ENCODE results near the gene CT45A7.
"Not testable (repeated sequence)": the region's sequence is repeated elsewhere in the genome, so short reads cannot be mapped to it uniquely, and the experiment has no call there.

Gene CT45A7, protein sequence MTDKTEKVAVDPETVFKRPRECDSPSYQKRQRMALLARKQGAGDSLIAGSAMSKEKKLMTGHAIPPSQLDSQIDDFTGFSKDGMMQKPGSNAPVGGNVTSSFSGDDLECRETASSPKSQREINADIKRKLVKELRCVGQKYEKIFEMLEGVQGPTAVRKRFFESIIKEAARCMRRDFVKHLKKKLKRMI

DNA sequence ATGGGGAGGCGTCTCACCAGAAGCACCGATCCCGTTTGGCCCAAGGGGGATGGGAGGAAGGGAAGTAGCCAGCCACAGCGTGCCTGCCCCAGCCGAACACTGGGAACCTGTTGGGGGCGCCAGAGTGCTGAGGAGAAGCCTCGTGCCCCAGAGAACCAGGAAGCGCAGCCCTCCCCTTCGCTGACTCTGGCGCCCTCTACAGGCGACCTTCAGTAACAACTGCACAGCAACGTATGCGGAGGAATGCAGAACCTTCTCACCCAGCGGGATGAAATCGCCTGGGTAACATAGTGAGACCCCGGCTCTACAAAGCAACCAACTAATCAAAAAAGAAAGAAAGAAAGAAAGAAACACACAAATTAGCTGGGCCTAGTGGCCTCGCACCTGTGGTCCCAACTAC, at the start of gene CT45A7:
TSS of gene CT45A7 (minus strand) at position 101 of the 400 bp plus-strand sequence. CDS start 3,747 bp downstream, outside the sequence.
- DNase-seq (ENCODE audit: extremely low read depth in 1 of 2, low read depth in 1 of 2), result not testable (repeated sequence)

DNA sequence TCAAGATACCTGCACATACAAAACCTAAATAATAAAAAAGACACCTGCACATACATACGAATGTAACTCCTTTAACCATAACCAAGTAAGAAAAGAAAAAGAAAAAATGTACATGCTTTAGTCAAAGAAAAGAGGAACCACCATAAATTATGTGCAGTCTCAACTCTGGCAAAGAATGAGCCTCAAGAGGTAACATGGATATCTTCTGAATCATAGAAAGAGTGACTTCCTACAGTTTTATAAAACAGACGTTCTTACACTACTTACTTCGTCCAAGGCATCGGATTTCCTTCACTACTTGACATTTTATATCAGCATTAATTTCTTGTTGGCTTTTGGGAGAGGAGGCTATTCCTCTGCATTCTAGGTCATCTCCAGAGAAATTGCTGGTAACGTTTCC, 45.7 kb upstream of the CT45A7 start:
- not testable (repeated sequence) for DNase-seq (ENCODE audit: extremely low read depth in 1 of 2, low read depth in 1 of 2)

DNA sequence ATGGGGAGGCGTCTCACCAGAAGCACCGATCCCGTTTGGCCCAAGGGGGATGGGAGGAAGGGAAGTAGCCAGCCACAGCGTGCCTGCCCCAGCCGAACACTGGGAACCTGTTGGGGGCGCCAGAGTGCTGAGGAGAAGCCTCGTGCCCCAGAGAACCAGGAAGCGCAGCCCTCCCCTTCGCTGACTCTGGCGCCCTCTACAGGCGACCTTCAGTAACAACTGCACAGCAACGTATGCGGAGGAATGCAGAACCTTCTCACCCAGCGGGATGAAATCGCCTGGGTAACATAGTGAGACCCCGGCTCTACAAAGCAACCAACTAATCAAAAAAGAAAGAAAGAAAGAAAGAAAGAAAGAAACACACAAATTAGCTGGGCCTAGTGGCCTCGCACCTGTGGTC, 34.6 kb upstream of the CT45A7 start, which contains the start of gene CT45A9:
TSS of gene CT45A9 (minus strand) at position 101 of the 400 bp plus-strand sequence. CDS start 3,751 bp downstream, outside the sequence.
- DNase-seq (ENCODE audit: extremely low read depth in 1 of 2, low read depth in 1 of 2), result not testable (repeated sequence)

DNA sequence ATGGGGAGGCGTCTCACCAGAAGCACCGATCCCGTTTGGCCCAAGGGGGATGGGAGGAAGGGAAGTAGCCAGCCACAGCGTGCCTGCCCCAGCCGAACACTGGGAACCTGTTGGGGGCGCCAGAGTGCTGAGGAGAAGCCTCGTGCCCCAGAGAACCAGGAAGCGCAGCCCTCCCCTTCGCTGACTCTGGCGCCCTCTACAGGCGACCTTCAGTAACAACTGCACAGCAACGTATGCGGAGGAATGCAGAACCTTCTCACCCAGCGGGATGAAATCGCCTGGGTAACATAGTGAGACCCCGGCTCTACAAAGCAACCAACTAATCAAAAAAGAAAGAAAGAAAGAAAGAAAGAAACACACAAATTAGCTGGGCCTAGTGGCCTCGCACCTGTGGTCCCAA, 17.4 kb upstream of the CT45A7 start, which contains the start of gene CT45A8:
TSS of gene CT45A8 (minus strand) at position 101 of the 400 bp plus-strand sequence. CDS start 3,755 bp downstream, outside the sequence.
- not testable (repeated sequence) for DNase-seq (ENCODE audit: extremely low read depth in 1 of 2, low read depth in 1 of 2)

DNA sequence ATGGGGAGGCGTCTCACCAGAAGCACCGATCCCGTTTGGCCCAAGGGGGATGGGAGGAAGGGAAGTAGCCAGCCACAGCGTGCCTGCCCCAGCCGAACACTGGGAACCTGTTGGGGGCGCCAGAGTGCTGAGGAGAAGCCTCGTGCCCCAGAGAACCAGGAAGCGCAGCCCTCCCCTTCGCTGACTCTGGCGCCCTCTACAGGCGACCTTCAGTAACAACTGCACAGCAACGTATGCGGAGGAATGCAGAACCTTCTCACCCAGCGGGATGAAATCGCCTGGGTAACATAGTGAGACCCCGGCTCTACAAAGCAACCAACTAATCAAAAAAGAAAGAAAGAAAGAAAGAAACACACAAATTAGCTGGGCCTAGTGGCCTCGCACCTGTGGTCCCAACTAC, 17.2 kb downstream of the CT45A7 start, which contains the start of gene CT45A2:
TSS of gene CT45A2 (minus strand) at position 101 of the 400 bp plus-strand sequence. CDS start 3,747 bp downstream, outside the sequence.
- not testable (repeated sequence) for DNase-seq (ENCODE audit: extremely low read depth in 1 of 2, low read depth in 1 of 2)

DNA sequence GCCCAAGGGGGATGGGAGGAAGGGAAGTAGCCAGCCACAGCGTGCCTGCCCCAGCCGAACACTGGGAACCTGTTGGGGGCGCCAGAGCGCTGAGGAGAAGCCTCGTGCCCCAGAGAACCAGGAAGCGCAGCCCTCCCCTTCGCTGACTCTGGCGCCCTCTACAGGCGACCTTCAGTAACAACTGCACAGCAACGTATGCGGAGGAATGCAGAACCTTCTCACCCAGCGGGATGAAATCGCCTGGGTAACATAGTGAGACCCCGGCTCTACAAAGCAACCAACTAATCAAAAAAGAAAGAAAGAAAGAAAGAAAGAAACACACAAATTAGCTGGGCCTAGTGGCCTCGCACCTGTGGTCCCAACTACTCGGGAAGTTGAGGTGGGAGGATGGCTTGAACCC, 34.4 kb downstream of the CT45A7 start, which contains the start of gene CT45A6:
TSS of gene CT45A6 (minus strand) at position 101 of the 400 bp plus-strand sequence. CDS start 3,794 bp downstream, outside the sequence.
- DNase-seq (ENCODE audit: extremely low read depth in 1 of 2, low read depth in 1 of 2), result not testable (repeated sequence)

DNA sequence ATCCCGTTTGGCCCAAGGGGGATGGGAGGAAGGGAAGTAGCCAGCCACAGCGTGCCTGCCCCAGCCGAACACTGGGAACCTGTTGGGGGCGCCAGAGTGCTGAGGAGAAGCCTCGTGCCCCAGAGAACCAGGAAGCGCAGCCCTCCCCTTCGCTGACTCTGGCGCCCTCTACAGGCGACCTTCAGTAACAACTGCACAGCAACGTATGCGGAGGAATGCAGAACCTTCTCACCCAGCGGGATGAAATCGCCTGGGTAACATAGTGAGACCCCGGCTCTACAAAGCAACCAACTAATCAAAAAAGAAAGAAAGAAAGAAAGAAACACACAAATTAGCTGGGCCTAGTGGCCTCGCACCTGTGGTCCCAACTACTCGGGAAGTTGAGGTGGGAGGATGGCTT, 51.7 kb downstream of the CT45A7 start, which contains the start of gene CT45A5:
TSS of gene CT45A5 (minus strand) at position 101 of the 400 bp plus-strand sequence. CDS start 3,774 bp downstream, outside the sequence.
- not testable (repeated sequence) for DNase-seq (ENCODE audit: extremely low read depth in 1 of 2, low read depth in 1 of 2)
